C4-2B (cell line): ENCODE data around the gene CMIP.

Experiments
- CTCF ChIP-seq: fragments of 450-650 bp; conservative IDR thresholded peaks from 2 replicates; pipeline ENCODE4 v1.5.1; 2017; ENCODE audit warnings: mild to moderate bottlenecking
- ZFX ChIP-seq: fragments of 450-650 bp; IDR thresholded peaks from 2 replicates; pipeline ENCODE4 v1.6.1; 2017

DNA sequence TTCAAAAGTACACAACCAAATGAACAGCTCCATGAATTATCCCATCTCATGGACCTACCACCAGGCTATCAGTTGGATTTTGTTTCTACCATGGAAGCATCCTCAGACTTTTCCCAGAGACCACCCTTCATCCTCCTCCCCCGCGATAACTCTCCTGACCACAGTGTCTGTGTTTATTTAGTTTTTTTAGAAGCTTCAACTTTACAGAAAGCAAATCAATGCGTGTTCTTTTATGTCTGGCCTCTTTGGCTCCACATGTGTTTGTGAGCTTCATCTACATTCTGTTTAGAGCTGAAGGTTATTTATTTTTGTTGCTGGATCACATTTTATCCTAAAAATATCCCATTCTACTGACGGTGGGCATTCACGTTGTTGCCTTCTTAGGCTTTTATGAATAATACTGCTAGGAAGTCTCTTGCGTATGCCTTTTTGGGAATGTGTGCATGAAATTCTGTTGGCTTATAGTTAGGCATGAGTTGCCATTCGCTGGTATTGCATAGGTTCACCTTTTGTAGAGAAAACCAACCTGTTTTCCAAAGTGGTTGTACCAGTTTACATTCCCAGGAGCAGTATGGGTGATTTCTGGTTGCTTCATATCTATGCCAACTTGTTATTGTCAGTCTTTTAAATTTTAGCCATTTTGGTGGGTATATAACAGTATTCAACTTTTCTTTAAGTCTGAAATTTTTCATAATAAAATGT, 83.0 kb downstream of the CMIP start:
- TF ChIP-seq CTCF = no peak
- TF ChIP-seq ZFX = no peak
